CMK (cell line): ENCODE data around the gene NOP9.
A peak's percentile ranks its signal among the peaks of the same experiment; 100 is the strongest.

ENCODE experiments used
- DNase-seq: peaks from one replicate; pipeline ENCODE4 v3.0.0-alpha.2; 2010; ENCODE audit warnings: low read depth

NOP9 gene

DNA sequence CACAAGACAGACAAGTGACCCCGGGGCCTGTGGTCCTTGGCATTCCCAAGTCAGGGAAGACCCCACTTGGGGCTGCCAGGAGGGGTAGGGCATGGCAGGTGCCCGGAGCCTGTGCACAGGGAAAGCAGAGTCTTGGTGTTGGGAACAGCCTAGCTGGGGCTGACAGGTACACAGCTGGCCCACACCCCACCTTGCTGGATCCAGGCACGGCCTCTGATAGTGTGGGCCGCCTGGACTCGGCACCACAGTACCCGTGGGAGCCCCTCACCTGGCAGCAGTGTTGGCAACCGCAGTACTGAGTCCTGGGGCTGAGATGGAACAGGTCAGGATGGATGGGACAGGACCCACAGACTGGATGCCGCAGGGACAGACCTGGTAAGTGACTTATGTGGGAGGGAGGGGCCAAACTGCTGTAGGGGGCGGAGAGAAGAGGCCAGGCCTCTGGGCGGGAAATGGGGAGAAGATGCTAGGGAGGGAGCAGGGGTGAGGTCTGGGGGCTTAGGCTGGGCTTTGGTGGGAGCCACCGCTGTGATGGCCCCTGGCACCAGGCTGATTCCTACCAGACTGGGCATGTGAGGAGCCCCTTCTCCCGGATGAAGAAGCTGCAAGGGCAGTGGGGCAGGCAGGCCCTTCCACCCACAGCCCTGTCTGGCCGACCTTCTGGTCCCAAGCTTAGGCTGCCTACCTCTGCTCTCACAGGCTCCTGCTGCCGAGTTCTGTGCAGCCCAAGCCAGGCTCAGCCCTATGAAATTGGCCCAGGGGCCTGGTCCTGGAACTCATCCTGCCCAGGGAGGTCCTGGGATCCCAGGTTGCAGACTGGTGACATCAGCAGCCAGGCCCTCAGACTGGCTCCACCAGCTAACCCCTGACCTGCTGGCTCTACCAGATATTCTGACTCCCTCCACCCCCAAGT is 36.6 kb upstream of the NOP9 start, which contains the start of gene TGM1:
TGM1 (minus strand) TSS at position 357 of the 913 bp plus-strand sequence. CDS start 825 bp downstream, outside the sequence.
- DNase-seq, result no peak

GRCh38 chr14:24263848-24264247 is 35.8 kb upstream of the NOP9 start:
- DNase-seq, result no peak

- DNase-seq, result no peak
Measured at GRCh38 chr14:24264298-24264697, 35.4 kb upstream of the NOP9 start.

DNA sequence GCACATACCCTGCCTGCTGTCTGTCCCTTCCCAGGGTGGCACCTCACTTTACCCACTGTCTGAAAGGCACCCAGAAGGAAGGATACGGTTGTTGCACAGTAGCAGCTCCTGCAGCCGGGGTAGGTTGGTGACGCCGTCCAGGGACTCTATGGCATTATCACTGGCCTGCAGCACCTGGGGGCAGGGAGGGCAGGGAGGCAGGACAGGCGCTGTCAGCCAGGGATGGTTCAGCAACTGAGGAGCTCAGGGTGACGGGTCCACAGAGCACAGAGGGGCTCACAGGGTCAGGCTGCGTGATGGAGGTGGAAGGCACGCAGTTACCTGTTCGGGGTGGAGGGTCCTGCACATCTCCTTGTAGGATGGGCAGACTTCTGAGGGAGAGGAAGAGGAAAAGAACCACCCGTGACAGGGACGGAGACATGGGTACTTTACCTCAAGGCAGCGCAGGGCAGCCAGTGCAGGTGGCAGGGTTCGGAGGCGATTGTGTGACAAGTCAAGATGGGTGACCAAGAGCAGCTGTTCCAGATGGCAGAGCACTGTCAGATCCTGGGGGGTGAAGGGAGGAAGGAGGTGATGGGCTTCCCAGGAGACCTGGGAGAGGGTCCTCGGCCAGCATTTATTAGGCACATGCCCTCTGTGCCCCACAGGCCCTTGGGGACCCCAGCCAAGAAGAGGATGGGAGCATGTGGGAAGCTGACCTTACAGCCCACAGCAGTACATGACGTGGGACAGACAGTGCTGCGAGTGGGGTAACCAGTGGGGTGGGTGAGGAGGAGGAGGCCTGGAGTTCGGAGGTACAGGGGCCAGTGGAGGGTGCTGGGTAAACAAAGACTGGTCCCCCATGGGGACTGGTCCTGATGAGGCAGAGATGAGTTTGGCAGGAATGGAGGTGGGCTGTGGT is 33.1 kb upstream of the NOP9 start:
- no peak for DNase-seq

- no peak for DNase-seq
Measured at GRCh38 chr14:24267516-24267915, 32.1 kb upstream of the NOP9 start.

- no peak for DNase-seq
Measured at GRCh38 chr14:24268225-24268624, 31.4 kb upstream of the NOP9 start.

DNA sequence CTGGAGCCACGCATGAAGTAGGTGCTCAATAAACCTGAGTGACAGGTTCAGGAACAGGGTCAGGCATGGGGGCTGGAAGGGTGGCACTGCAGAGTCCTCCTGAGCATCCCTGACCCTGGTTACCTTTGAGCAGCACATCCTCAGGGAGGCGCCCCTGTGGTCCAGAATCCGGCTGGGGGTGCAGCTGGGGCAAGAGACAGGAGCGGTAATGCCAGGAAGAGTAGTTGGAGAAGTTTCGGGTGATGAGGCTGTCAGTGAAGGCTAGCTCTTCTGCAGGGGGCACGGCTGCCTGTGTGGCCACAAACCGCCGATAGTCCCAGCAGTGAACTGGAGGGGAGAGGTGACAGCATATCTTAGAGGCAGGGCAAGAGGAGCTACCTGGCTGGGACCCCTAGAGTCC is 30.3 kb upstream of the NOP9 start:
- DNase-seq, result no peak

DNA sequence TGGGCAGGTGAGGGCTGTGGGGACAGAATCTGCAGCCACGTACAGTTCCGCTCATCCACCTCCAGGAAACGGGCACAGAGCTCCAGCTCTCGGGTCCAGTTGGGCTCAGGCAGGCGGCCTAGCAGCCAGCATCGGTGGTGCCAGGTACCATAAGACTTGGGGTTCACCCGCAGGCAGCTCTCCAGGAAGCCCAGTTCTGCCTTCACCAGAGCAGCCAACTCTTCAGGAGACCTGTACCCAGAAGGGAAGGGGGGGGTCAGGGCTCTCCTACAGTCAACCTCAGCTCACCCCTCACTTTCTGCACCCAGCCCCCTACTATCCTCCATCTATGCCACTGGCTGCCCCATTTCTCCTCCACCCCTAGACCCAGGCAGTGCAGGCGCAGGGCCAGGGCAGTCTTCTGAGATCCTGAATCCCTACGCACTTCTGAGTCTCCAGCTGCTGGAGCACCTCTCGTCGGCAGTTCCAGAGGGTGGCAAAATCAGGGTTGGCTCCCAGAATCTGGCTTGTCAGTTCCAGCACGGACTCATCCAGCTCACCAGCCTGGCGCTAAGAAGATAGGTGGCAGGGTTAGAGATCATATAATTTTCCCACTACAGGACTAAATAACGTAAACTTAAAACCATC is 29.6 kb upstream of the NOP9 start:
- no peak for DNase-seq

GRCh38 chr14:24270537-24271133 is 29.0 kb upstream of the NOP9 start:
- DNase-seq, result no peak

- DNase-seq, result peak; percentile 65
Measured at GRCh38 chr14:24271134-24271833, 28.4 kb upstream of the NOP9 start, which contains the start of gene RABGGTA. TSS of gene RABGGTA (minus strand) at chr14:24271597. CDS start at chr14:24271115, 482 bp downstream.

DNA sequence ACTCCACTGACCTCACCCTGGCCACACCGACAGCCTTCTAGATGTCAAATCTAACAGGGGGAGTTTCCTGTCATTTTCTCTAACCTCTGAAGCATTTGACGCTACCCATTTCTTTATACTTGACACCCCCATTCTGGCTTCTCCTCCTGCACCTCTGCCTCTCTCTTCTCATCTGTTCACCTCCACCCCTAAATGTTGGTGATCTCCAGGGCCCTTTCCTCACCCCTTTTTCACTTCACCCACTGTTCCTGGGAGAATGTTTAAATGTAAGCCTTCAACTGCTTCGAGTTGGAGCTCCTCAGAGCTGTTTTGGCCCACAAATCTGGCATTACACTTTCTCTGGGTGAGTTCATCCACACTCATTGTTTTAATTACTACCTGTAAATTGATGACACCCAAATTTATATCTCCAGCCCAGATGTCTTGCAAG is 27.8 kb upstream of the NOP9 start:
- DNase-seq, result no peak

DNA sequence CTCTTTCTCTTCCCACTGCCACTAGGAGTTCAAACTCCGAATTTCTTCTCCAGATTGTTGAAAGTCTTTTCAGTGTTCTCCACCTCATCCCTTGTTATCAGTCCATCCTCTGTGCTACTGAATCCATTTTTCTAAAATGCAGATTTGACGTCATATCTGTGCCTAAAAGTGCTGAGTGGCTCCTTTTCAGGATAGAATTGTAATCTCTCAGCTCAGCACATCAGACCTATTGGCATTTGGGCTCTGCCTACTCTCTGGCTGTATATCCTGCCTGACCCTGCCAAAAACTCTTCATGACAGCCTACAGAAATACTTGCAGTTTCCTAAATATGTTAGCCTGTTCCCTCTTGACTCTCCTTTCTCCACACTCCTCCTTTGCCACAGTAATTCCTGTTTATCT is 27.2 kb upstream of the NOP9 start:
- DNase-seq, result no peak

GRCh38 chr14:24273422-24273998 is 26.1 kb upstream of the NOP9 start:
- DNase-seq, result no peak

- DNase-seq, result no peak
Measured at GRCh38 chr14:24274101-24274543, 25.5 kb upstream of the NOP9 start.

DNA sequence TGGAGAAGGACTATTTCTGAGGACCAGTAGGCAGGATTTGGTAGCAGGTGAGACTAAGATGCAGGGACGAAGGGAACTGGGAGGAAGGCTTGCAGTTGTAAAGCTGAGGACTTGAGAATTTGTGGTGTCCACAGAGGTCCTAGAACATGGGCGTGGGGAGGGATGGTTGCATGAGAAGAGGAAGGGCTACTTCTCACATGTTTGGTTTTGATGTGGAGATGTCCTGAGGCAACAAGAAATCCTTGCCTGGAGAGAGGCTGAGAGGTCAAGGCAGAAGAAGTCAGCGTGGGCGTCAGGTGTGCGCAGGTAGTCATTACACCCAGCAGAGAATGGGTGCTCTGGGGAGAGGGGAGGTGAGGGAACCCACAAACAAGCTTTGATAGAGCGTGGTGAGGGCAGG is 22.6 kb upstream of the NOP9 start:
- DNase-seq, result no peak

- peak; percentile 85 for DNase-seq
Measured at GRCh38 chr14:24277606-24278321, 21.9 kb upstream of the NOP9 start.

DNA sequence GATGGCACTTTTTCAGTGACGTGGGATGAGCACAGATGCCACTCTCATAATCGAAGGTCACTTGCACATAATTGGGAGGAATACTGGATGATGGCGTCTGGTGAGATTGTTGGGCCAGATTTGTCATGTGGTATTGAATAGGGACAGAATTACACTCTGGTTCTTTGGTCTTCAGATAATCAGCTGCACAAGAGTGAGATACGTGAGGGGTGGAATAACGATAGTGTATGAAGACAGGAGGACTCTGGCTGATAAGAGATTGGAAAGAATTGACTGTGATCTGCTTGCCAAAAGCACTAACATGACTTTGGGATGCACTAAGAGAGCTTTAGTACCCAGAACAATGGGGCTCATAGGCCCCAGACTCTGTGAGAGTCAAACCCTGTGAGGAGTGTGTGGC is 21.2 kb upstream of the NOP9 start:
- no peak for DNase-seq

DNA sequence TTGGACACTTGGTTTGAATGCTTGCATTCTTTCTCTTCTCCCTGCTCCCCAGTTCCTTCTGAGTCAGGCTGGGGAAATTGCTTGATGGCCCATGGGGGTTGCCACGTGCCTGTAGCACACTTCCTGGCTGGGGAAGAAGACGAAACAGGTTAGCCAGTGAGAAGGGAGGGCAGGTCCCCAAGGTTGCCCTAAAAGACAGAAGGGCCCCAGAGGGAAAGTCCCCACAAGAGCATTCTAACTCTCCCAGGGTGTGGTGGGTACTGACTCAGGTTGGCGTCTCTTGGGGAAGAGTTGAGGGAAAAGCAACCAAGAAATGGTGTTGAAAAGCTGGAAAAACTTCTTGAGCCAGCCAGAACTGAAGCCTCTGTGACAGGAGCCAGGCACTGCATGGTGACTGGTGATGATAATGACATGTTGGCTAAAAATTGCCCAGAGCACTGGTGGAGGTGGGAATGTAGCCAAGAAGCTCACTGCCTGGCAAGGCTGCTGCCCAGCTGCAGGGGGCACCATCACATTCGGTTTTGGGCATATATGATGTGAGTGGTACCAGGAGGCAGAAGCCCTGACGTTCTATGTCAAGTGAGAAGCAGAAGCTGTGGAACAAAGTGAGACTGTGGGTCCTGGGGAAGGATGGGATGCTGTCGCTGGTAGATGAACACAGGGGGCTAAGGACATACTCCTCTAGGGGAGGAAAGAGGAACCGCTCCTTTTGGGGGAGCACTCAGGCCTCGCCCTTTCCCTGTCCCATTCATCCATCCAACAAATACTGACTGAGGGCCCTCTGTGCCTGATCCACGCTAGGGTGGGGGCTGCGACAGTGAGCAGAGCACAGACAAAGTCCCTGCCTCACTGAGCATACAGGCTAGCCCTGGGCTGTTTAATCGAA is 20.1 kb upstream of the NOP9 start:
- DNase-seq, result no peak
